Keratinocyte (primary cell): ENCODE data around the gene ATPAF2. TPM values are rescaled to one million over a fixed set of nuclear protein-coding genes. Genes with fewer than 3 reads are reported as not detected.

Source experiments
- DNase-seq: peaks from one replicate; pipeline ENCODE4 v3.0.0-alpha.2; 2011; ENCODE audit warnings: low read depth, missing footprints, low spot score
- FAIRE-seq: peaks from 2 replicates; lab custom pipeline; 2011; peaks lifted over from hg19 to GRCh38; lab: Jason Lieb, UNC
- H2AFZ ChIP-seq: 2 replicates; pipeline ENCODE4 v1.6.0; 2012; ENCODE audit warnings: low read length, control low read depth, inconsistent platforms; ENCODE audit not compliant: control insufficient read depth
- H3K27ac ChIP-seq: 2 replicates; pipeline ENCODE4 v1.5.1; 2011; ENCODE audit warnings: low read length; ENCODE audit not compliant: control insufficient read depth, insufficient read depth
- H3K27me3 ChIP-seq: 3 replicates; pipeline ENCODE4 v1.6.0; 2011; ENCODE audit warnings: low read length; ENCODE audit not compliant: control insufficient read depth, insufficient read depth; ENCODE audit errors: extremely low read depth
- H3K36me3 ChIP-seq, 2 experiments: 2 replicates in 1 of 2; 3 replicates in 1 of 2; pipeline ENCODE4 v1.5.1; 2011; ENCODE audit warnings: low read length in 2 of 2, mild to moderate bottlenecking in 1 of 2; ENCODE audit not compliant: control insufficient read depth in 2 of 2, insufficient read depth in 2 of 2; ENCODE audit errors: extremely low read depth in 1 of 2
- H3K4me1 ChIP-seq: 3 replicates; pipeline ENCODE4 v1.5.1; 2011; ENCODE audit warnings: low read length; ENCODE audit not compliant: control insufficient read depth, insufficient read depth; ENCODE audit errors: extremely low read depth
- H3K4me2 ChIP-seq: 3 replicates; pipeline ENCODE4 v1.6.0; 2011; ENCODE audit warnings: low read depth, low read length; ENCODE audit not compliant: control insufficient read depth, insufficient read depth; ENCODE audit errors: extremely low read depth
- H3K4me3 ChIP-seq, 3 experiments: fragments of 200-600 bp in 1 of 3; sonication (generic) in 1 of 3; 2 replicates in 2 of 3; 3 replicates in 1 of 3; pipeline ENCODE4 v1.5.1; 2011 to 2016; ENCODE audit warnings: low read length in 3 of 3, mild to moderate bottlenecking in 3 of 3, control low read depth in 2 of 3, inconsistent platforms in 1 of 3, low read depth in 1 of 3, mixed read lengths in 1 of 3, mixed run types in 1 of 3, moderate library complexity in 1 of 3; ENCODE audit not compliant: control insufficient read depth in 2 of 3, insufficient read depth in 2 of 3; ENCODE audit errors: extremely low read depth in 1 of 3
- H3K79me2 ChIP-seq: 2 replicates; pipeline ENCODE4 v1.6.0; 2012; ENCODE audit warnings: low read length; ENCODE audit not compliant: control insufficient read depth, insufficient read depth
- H3K9ac ChIP-seq: 3 replicates; pipeline ENCODE4 v1.6.0; 2011; ENCODE audit warnings: low read length; ENCODE audit not compliant: control insufficient read depth, insufficient read depth; ENCODE audit errors: extremely low read depth
- H3K9me1 ChIP-seq: 3 replicates; pipeline ENCODE4 v1.6.0; 2011; ENCODE audit warnings: low read length; ENCODE audit not compliant: control insufficient read depth, insufficient read depth; ENCODE audit errors: extremely low read depth
- H3K9me3 ChIP-seq: 2 replicates; pipeline ENCODE4 v1.5.1; 2012; ENCODE audit warnings: low read depth, low read length; ENCODE audit not compliant: control insufficient read depth
- H4K20me1 ChIP-seq: 3 replicates; pipeline ENCODE4 v1.6.0; 2011; ENCODE audit warnings: low read length; ENCODE audit not compliant: control insufficient read depth, insufficient read depth; ENCODE audit errors: extremely low read depth
- CTCF ChIP-seq, 3 experiments: IDR thresholded peaks in 1 of 3; conservative IDR thresholded peaks in 1 of 3; optimal IDR thresholded peaks in 1 of 3; 2 replicates in 2 of 3; 3 replicates in 1 of 3; pipeline versions ENCODE3 to v1.5.1; 2011; ENCODE audit warnings: low read length in 3 of 3, mild to moderate bottlenecking in 3 of 3, moderate library complexity in 2 of 3, control low read depth in 1 of 3, inconsistent platforms in 1 of 3; ENCODE audit not compliant: insufficient read depth in 2 of 3; ENCODE audit errors: extremely low read depth in 1 of 3
- EZH2 ChIP-seq: IDR thresholded peaks from one replicate; pipeline ENCODE4 v1.6.1; 2012; ENCODE audit warnings: inconsistent platforms, mild to moderate bottlenecking, low read length, moderate library complexity
- dilution Hi-C: fragments of 300-500 bp; cut with MboI; formaldehyde crosslinking; loops from one replicate; pipeline ENCODE4 v1.7.0; 2020; ENCODE audit warnings: low sequenced_read_pairs; ENCODE audit not compliant: extremely low pct_ligation_motif_present
- polyA plus RNA-seq, 5 experiments: library from polyadenylated mRNA; depleted of rRNA in 3 of 5; stranded (reverse) in 3 of 5; stranded (forward) in 1 of 5; unstranded in 1 of 5; fragments of >200 nt; gene quantifications; 1 replicate in 1 of 5; 2 replicates in 3 of 5; 3 replicates in 1 of 5; pipeline versions ENCODE4 v1.2.1 to v1.2.3, GENCODE V29; 2011 to 2012; ENCODE audit warnings: missing spikeins in 2 of 5, low read depth in 1 of 5, low replicate concordance in 1 of 5

The ATPAF2 gene
- polyA plus RNA-seq, 1 donor (not counting 4 experiments of a cell fraction or from before 2014, with no cell fraction given), result 24.4 TPM

GRCh38 chr17:18059283-18059682 is 20.3 kb upstream of the ATPAF2 start:
- no peak overlapping the region for H2AFZ ChIP-seq
- peak; percentile 63 for DNase-seq

GRCh38 chr17:18056214-18056613 is 17.2 kb upstream of the ATPAF2 start:
- FAIRE-seq (no peak), DNase-seq (no peak)
- H3K9me1 ChIP-seq, result no peaks in the 10 kb centered on the region
- no peaks in the 10 kb centered on the region for H3K79me2 ChIP-seq
- no peaks in the 10 kb centered on the region for H3K9me3 ChIP-seq
- dilution Hi-C loops, result no loop called here
- no peaks in the 10 kb centered on the region for H4K20me1 ChIP-seq
- peaks cover 7 to 17% of the 10 kb centered on the region in 2 experiments for H3K36me3 ChIP-seq
- TF ChIP-seq CTCF (optimal IDR thresholded peaks at IDR 0.05 in 1 of 3, IDR thresholded peaks at IDR 0.05 in 1 of 3, conservative IDR thresholded peaks at IDR 0.05 in 1 of 3; ENCODE audit: extremely low read depth in 1 of 3, insufficient read depth in 2 of 3, low read length in 3 of 3), result peak in 1 of 3 experiments; percentile 13
- TF ChIP-seq EZH2, result no peak
- H3K4me1 ChIP-seq, result peaks cover 18% of the 10 kb centered on the region
- H2AFZ ChIP-seq, result no peak overlapping the region
- H3K27ac ChIP-seq, result no peak overlapping the region
- no peaks in the 10 kb centered on the region for H3K27me3 ChIP-seq
- H3K4me2 ChIP-seq, result no peak overlapping the region
- H3K9ac ChIP-seq, result no peak overlapping the region
- H3K4me3 ChIP-seq, result no peak overlapping the region

More at GRCh38 chr17:18059283-18059682, 20.3 kb upstream of the ATPAF2 start:
- Histone ChIP-seq H3K36me3 (peaks cover 8 to 25% of the 10 kb centered on the region in 2 experiments), H4K20me1 (no peaks in the 10 kb centered on the region), H3K4me3 (no peak overlapping the region), H3K4me1 (peaks cover 15% of the 10 kb centered on the region), H3K27me3 (no peaks in the 10 kb centered on the region), H3K9ac (no peak overlapping the region), H3K4me2 (peak overlapping the region; percentile 34), H3K27ac (peak overlapping the region; percentile 62), H3K79me2 (no peaks in the 10 kb centered on the region), H3K9me3 (no peaks in the 10 kb centered on the region), H3K9me1 (no peaks in the 10 kb centered on the region)
- TF ChIP-seq EZH2 (no peak), CTCF (optimal IDR thresholded peaks at IDR 0.05 in 1 of 3, IDR thresholded peaks at IDR 0.05 in 1 of 3, conservative IDR thresholded peaks at IDR 0.05 in 1 of 3; ENCODE audit: extremely low read depth in 1 of 3, insufficient read depth in 2 of 3, low read length in 3 of 3) (no peak)
- FAIRE-seq, result peak; percentile 99
- dilution Hi-C loops, result no loop called here
